Parathyroid adenoma (tissue), 2 donors: ENCODE data around the gene PHOX2A.
A peak's percentile ranks its signal among the peaks of the same experiment; 100 is the strongest.

Experiments used
- H2AFZ ChIP-seq: fragments of 300-600 bp; sonication (generic); one replicate; pipeline ENCODE4 v1.7.0; 2017; ENCODE audit warnings: antibody characterized with exemption, mild to moderate bottlenecking
- H3K27ac ChIP-seq: fragments of 300-600 bp; sonication (generic); one replicate; pipeline ENCODE4 v1.7.0; 2017
- H3K27me3 ChIP-seq: fragments of 300-600 bp; sonication (generic); one replicate; pipeline ENCODE4 v1.7.0; 2017; ENCODE audit warnings: low read length; ENCODE audit not compliant: control insufficient read depth, insufficient read depth
- H3K36me3 ChIP-seq: fragments of 300-600 bp; sonication (generic); one replicate; pipeline ENCODE4 v1.7.0; 2017; ENCODE audit warnings: low read length; ENCODE audit not compliant: control insufficient read depth, insufficient read depth
- H3K4me1 ChIP-seq: fragments of 300-600 bp; sonication (generic); one replicate; pipeline ENCODE4 v1.7.0; 2017; ENCODE audit warnings: control low read depth
- H3K4me2 ChIP-seq: fragments of 300-600 bp; sonication (generic); one replicate; pipeline ENCODE4 v1.7.0; 2017; ENCODE audit warnings: low read length
- H3K4me3 ChIP-seq: fragments of 300-600 bp; sonication (generic); one replicate; pipeline ENCODE4 v1.7.0; 2017; ENCODE audit warnings: low read depth, low read length
- H3K79me2 ChIP-seq: fragments of 300-600 bp; sonication (generic); one replicate; pipeline ENCODE4 v1.7.0; 2017; ENCODE audit warnings: control low read depth
- H3K9ac ChIP-seq: fragments of 300-600 bp; sonication (generic); one replicate; pipeline ENCODE4 v1.7.0; 2017; ENCODE audit warnings: mild to moderate bottlenecking
- H3K9me3 ChIP-seq: fragments of 300-600 bp; sonication (generic); one replicate; pipeline ENCODE4 v1.7.0; 2017; ENCODE audit warnings: low read length; ENCODE audit not compliant: control insufficient read depth
- CTCF ChIP-seq: fragments of 300-600 bp; sonication (generic); IDR thresholded peaks from one replicate; pipeline ENCODE4 v1.7.0; 2017; ENCODE audit warnings: antibody characterized with exemption, mild to moderate bottlenecking
- donor health status: primary hyperparathyroidism.

PHOX2A gene

GRCh38 chr11:72241291-72241781 lies 2.6 kb downstream of the PHOX2A start:
- Histone ChIP-seq H3K4me3 (no peak overlapping the region), H3K4me2 (no peak overlapping the region), H2AFZ (no peak overlapping the region), H3K27me3 (no peaks in the 10 kb centered on the region), H3K4me1 (peaks cover 3% of the 10 kb centered on the region), H3K9me3 (no peaks in the 10 kb centered on the region), H3K79me2 (no peaks in the 10 kb centered on the region), H3K9ac (no peak overlapping the region), H3K36me3 (no peaks in the 10 kb centered on the region), H3K27ac (no peak overlapping the region)
- TF ChIP-seq CTCF = no peak

- H3K4me2 ChIP-seq = no peak overlapping the region
- peaks cover 3% of the 10 kb centered on the region for H3K4me1 ChIP-seq
- no peak overlapping the region for H3K27ac ChIP-seq
- no peak overlapping the region for H3K9ac ChIP-seq
- no peaks in the 10 kb centered on the region for H3K9me3 ChIP-seq
- TF ChIP-seq CTCF = no peak
- H3K79me2 ChIP-seq = no peaks in the 10 kb centered on the region
- no peaks in the 10 kb centered on the region for H3K27me3 ChIP-seq
- H2AFZ ChIP-seq = peak overlapping the region; percentile 17
- no peaks in the 10 kb centered on the region for H3K36me3 ChIP-seq
- H3K4me3 ChIP-seq = no peak overlapping the region
Measured at GRCh38 chr11:72240461-72241290, 3.3 kb downstream of the PHOX2A start.

GRCh38 chr11:72239849-72240460 lies 4.0 kb downstream of the PHOX2A start:
- no peak overlapping the region for H3K9ac ChIP-seq
- no peaks in the 10 kb centered on the region for H3K79me2 ChIP-seq
- no peaks in the 10 kb centered on the region for H3K27me3 ChIP-seq
- H2AFZ ChIP-seq = peak overlapping the region; percentile 17
- peaks cover 3% of the 10 kb centered on the region for H3K4me1 ChIP-seq
- H3K36me3 ChIP-seq = no peaks in the 10 kb centered on the region
- peak overlapping the region; percentile 38 for H3K4me2 ChIP-seq
- H3K27ac ChIP-seq = no peak overlapping the region
- no peak for TF ChIP-seq CTCF
- H3K4me3 ChIP-seq = no peak overlapping the region
- H3K9me3 ChIP-seq = no peaks in the 10 kb centered on the region

- H3K4me3 ChIP-seq = no peak overlapping the region
- H3K9ac ChIP-seq = no peak overlapping the region
- H3K9me3 ChIP-seq = no peaks in the 10 kb centered on the region
- no peaks in the 10 kb centered on the region for H3K79me2 ChIP-seq
- peaks cover 3% of the 10 kb centered on the region for H3K4me1 ChIP-seq
- H3K36me3 ChIP-seq = no peaks in the 10 kb centered on the region
- H3K27me3 ChIP-seq = no peaks in the 10 kb centered on the region
- H2AFZ ChIP-seq = no peak overlapping the region
- H3K4me2 ChIP-seq = peak overlapping the region; percentile 38
- no peak for TF ChIP-seq CTCF
- H3K27ac ChIP-seq = no peak overlapping the region
Measured at GRCh38 chr11:72239313-72239848, 4.6 kb downstream of the PHOX2A start.
